HG03558 (cell line): ENCODE data around the gene CHST1.

Experiments used
- ATAC-seq: cut with Tn5 transposase; IDR thresholded peaks from one replicate; pipeline ENCODE4 v1.9.1; 2021; ENCODE audit warnings: moderate number of reproducible peaks; ENCODE audit not compliant: unreplicated experiment; ENCODE audit errors: extremely low read depth

CHST1 gene

DNA sequence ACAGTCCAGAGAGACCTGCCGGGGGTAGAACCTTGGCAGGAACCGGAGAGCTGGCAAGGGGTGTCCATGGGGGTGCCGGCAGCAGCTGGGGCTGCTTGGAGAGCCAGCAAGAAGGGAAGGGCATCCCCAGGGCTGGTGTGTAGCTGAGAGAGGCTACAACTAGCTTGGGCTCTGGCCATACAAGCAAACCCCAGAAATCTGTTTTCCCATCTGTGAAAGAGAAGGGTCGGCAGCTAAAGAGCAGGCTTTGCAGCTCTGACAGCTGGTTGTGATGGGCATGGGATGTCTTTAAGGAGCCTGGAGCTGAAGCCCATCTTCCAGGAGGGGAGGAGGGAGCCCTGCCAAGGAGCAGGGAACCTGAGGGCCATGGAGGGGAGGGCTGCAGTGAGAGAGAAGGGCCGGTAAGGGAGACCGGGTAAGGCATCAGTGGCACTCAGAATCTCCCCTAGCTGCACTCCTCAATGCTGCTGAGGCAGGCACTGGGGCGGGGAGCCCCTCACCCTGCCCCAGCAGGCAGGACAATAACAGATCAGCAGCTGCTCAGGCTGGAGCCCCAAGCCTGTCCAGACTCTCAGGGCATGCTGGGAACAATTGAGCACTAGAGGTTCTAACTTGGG is 3.9 kb downstream of the CHST1 start:
- no peak for ATAC-seq

DNA sequence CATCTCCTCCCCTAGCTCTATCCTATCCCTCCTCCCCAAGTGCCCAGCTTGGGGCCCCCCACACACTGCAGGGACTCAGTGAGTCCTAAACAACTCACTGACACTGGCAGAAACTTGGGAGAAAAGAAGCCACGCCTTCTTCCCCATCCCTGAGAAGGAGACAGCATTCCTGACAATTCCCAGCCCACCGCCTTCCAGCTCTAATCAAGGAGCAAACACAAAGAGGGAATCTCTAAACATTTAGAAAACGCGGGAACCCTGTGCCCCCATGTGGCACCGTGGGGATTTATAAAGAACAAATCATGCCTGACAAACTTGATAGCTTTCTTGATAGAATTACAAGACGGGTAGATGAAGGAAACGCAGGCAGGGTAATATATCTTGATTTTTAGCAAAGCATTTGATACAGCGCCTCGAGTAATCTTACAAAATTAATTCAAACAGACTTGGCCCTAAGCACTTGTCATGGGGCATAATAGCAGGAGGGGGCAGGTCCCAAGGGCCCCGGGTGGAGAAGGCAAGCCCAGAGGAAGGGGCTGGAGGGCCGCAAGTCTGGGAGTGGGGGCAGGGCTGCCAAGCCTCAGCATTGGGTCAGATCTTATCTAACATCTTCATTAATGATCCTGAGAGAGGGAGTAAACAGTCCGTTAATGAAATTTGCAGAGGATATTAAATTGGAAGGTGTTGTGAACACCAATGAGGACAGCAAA is 4.5 kb downstream of the CHST1 start:
- ATAC-seq, result no peak

DNA sequence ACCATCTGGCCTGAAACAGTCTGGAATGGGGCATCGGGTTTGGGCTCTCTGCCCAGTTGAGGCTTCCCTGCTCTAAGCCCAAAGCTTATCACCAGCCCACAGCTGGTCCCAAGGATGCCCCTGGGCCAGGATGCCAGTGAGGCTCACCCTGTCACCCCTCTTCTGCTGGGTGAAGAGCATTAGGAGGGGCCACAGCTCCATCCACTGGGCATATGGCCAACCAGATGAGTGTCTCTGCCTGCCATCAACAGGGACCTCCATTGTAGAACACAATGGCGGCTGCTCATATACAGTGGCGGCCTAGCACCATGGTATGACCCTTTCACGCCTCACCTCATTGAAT is 5.6 kb downstream of the CHST1 start:
- no peak for ATAC-seq

DNA sequence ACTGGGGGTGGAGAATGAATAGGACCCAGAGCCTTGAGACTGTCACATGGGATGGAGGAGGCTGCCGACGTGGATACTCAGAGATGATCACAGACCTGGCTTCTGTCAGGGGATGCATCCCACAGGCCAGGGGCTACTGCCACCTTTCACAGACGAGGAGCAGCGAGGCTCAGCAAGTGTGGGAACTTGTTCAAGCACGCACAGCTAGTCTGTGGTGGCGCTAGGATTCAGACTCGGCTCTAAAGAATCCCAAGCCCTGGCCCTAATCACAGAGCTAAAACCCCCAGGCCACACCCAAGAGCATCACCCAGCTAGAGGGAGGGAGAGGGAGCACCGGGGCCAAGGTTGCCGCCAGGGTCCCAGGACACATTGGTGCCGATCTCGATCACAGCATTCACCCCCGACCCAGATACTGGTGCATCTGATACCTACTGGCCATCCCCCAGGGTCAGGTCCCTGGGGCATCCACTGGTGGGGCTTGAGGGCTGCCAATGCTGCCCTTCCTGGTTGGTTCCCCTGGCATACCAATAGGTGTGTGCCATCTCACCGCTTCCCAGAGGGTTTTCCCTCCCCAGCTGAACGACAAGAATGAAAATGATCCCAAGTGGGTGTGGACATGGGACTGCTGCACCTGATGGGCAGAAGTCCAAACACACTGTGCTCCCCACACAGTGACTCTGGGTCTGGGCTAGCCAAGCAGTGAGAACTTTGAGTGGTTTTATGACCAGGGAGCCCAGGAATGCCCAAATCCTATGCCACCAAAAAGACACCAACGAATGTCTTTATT is 6.2 kb downstream of the CHST1 start:
- ATAC-seq, result no peak

DNA sequence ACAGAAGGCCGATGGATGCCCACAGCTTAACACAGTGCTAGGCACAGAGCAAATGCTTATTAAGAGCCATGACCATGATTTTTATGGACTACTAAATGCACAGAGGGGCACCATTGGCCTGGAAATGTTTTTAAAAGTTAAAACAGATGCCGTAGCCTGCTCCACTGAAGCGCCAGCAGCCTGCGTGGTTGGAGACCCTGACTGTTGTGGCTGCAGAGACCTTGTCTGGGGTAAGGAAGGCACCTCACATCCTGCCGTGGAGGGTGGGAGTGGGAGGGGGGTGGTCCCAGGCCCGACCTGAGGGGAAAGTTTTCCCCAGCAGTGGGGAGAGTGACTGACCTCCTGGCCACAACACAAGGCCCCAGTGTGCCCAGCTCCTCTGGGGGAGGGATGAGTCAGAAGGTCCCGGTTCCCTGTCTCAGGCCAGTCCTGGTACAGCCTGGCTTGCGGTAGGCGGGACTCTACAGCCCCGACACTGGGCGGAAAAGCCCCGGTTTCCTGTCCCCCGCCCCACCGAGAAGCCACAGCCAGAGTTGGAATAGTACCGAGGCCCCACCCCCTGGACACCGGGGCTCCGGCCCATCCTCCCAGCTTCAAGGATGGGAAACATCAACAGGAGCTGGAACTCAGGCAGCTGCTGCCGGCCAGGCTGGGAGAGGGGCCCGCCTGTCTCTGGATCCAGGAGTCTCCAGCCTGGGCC is 7.0 kb downstream of the CHST1 start:
- ATAC-seq, result no peak

DNA sequence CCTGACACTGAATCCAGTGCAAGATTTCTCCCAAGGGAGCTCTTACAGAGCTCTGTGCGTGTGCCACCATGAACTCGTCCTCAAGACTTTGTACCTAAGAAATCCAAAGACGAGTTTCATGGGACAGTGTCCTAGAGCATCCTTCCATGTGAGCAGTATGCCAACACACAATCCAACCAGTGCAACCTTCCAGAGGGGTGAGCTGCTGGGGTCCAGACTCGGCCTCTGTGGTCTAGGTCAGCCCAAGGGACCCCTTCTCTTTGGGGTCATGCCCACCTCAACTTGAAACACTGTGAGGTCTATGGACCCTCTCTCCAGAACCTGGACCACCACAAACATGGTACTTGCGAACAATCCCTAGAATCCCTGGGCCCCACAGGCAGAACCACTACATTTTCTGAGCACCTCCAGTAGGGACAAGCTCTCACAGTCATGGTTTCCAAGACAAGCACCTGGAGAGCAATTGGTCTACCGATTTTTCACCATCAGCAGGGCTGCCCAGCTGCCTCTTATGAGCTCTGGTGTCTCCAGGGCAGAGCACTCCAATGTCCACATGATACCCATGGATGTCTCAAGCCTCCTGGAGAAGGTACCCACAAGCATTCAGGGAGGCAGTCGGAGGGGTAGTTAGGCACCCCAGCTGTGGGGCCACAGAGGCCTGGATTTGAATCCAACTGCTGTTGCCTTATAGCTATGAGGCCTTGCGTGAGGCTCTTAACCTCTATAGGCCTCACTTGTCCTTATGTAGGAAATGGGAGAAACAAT is 7.7 kb downstream of the CHST1 start:
- no peak for ATAC-seq

DNA sequence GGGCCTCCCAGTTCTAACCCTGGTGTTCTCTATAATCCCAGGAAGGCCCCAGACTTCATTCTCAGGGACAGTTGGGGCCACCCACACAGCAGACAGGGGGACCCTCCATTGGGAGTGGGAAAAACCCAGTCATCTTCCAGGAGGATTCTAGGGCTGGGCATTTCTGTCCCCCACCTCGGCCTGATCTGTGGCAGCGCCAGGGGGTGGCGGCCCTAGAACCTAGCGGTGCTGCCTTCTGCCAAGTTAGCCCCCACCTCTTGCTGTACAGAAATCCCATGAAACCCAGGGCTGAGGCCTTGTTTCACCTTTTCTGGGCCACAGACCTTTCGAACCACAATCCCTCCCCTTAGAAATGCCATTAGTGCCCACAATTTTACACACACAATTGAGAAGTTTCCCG is 9.6 kb downstream of the CHST1 start:
- no peak for ATAC-seq

DNA sequence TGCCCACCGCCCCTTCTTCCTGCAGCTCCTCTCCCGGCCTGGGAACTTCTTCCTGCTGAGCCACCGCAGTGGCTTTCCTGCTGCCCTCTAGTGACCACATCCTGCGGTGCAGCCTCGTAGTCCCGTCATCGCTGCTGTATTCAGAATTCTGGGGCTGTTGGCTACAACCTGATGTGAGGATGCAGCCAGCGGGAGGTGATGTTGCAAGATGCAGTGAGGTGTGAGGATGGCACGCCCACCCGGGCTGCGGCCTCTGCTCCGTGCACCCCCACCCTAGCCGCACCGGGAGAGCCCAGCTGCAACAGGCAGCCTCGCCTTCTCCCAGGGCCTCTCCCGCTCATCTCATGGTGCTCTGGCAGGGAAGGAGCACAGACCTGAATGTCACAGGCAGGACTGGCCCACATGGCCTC is 10.1 kb downstream of the CHST1 start:
- no peak for ATAC-seq

DNA sequence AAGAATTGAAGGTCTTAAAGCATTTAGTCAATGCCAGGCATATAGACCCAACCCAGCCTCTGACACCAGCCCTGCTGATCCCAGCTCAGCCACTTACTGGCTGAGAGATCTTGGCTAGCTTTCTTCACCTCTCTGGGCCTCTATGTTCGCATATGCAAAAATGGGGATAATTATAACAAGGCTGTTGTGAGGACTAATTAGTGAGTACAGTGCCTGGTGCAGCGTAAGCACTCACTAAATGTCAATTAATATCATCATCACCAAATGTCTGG is 10.5 kb downstream of the CHST1 start:
- ATAC-seq, result no peak

DNA sequence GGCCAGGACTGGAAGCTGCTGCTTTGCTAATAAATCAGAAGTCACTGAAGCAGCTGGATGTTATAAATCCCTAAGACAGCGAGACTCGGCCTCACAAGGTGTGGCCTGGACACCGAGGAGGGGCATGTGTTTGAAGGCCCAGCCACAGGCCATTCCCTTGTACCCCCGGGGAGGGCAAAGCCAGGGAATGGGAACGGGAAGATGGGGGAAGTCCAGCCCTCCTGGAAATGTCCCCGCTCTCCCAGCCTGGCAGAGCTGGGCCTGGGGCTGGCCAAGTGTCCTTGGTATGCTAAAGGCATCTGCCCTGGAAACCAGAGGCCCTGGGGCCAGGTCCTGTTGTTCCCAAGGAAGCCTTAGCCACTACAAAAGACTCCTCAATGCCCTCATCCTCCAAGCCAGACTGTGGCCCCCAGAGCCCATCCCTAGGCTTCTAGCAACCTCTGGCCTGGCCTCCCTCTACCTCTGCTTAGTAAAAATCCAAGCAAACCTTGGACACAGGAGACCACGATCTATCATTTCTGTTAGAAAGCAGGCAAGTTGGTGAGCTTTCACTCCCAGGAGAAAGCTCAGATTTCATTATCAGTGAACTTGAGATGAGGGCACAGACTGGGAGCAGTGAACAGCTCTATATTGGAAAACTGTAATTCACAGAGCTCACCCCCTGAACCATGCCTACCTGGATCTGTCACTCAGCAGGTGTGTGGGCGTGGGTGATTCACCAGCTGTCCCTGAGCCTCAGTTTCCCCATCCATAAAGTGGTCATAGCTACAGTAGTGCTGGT is 11.0 kb downstream of the CHST1 start:
- ATAC-seq, result no peak

DNA sequence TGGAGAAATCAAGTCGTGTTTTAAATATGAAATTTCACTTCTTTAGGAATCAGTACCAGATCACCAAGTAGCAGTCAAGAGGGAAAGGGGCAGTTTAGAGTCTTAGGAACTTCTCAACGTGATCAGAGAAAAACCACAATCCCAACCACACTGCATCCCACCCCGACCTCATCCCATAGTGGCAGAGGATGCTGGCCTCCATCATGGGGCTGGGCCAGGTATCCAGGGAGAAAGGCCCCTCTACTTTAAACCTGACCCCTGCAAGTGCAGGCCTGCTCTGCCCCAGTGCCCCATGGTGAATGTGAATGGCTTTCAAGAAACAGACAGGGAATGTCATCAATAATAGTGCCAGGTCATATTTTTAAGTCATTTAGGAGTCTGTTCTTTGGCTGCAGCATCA is 12.1 kb downstream of the CHST1 start:
- no peak for ATAC-seq

DNA sequence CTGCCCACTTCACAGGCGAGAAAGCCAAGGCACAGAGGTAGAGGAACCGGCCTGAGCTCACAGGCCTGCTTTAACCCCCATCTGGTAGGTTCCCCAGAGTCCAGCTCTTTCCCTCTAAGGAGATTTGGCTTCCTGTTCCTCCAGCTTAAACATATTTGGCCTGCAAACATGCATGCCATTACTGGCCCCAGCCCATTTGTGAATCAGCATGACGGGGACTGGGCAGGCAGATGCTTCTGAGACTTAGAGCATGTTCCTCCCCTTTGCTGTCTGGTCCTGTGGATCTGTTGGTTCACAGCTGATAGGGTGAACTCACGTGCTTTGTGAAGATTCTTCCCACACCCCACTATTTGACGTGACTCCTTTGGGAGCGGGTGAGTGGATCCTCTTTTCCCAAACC is 12.6 kb downstream of the CHST1 start:
- no peak for ATAC-seq

DNA sequence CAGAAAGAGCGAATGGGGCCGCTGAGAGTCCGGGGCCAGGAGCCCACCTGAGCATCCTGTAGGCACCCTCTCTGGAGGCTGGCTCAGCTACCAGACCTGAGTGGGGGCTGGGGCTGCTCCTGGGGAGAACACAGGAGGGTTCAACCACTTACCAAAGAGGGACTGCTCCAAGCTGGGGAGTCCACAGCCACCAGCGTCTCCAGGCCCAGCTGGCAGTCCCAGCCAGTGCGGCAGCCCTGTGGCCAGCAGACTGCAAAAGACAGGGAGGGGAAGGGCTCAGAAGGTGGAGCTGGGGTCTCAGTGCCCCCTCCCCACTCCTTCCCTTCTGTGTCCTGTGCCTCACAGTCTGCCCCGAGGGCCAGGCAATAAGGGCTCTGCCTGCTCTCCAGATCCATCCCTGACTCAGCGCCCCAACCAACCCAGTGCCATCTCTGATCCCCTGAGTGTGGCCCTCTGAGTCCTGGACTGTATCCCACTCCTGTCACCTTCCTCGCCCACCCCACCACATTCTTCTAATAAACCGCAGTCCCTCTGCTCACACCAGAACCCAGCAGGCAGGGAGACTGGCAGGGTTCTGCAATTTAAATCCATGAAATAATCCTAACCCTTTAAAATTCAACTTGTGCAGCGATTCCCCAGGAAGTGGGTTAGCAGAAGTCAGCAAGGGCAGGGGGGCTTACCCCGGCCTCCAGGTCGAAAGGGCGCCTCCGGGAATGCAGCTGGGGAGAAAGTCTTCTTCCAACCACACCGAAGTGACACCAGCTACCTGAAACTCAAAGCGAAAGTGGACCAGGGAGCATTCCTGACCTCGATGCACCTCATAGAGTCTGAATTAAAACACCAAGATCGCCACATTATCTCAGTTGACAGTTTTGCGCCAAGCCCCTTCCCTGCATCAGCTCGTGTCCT is 13.3 kb downstream of the CHST1 start:
- ATAC-seq, result no peak

DNA sequence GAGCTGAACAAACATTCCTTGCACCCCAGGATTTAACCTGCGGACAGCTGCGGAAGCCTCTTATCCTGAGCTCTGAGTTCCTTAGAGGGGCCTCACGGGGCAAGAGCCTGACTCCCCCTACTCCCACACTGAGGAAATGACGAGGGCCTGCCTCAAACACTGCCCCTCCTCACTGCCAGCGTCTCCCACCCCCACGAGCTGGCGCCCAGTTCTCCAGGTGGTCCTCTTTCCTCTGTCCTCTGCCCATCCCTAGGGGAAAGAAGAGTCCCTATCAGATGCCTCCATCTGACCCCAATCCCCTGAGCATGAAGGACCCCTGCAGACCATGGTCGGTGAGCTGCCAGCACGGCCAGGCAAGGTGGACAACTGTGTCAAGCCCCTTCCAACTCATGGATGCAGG is 14.3 kb downstream of the CHST1 start:
- no peak for ATAC-seq

DNA sequence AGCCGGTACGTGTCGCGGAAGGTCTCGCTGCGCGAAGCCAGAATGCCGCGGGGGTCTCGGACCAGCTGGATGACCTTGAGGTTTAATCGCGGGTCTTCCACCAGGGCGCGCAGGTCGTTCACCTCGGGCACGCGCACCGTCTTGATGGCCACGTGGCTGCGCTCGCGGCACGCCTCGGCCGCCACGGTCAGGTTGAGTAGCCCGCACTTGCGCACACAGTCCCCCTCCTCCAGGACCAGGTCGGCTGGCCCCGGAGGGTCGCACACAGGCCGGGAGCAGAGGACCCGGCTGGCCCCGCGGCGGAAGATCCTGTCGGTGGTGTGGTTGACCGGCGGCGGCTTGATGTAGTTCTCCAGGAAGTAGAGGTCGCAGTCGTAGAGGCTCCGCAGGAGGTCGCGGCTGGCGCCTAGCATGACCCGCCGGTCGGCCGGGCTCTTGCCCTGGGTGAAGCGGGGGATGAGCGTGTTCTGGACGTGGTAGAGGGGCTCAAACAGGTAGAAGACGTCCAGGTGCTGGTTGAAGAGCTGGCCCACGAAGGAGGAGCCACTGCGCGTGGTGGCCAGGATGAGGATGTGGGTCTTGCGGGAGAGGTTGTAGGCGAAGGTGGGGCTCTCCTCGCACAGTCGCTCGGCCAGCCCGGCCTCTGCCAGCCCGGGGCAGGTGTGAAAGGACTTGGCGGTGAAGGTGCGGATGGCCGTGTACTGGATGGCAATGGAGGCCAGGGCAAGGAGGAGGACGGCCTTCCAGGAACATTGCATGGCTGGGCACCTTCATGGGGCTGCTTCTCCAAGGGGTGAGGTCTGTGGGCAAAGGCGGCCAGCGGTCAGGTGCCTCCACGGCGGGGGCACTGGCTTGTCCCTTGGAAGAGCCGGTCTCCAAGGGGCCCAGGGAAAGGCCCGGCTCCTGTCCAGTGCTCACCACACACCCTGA is 15.0 kb downstream of the CHST1 start:
- ATAC-seq, result no peak

DNA sequence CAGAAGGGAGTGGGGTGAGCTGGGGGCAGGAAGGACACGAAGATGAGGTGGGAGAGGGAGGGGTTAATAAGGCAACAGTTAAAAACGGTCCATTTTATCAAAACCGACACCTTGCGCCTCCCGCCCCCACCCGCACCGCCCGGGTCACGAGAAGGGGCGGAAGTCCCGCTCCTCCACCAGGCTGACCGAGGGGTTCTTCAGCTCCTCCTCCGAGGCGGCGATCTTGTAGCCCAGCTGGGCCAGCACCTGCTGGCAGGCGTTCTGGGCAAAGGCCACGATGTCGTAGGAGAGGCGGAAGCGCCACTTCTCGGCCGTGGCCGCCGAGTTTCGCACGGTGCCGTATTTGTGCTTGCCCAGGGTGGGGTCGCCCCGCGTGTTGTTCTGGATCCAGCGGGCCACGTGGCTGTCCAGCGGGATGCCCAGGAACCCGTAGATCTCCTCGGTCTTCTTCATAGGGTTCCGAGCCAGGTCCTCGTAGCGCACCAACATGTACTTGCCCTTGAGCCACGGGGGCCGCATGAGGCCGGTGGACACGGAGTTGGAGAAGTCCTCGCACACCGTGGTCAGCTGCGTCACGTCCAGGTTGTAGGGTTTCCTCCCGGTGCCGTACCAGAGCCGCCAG is 15.8 kb downstream of the CHST1 start:
- no peak for ATAC-seq

DNA sequence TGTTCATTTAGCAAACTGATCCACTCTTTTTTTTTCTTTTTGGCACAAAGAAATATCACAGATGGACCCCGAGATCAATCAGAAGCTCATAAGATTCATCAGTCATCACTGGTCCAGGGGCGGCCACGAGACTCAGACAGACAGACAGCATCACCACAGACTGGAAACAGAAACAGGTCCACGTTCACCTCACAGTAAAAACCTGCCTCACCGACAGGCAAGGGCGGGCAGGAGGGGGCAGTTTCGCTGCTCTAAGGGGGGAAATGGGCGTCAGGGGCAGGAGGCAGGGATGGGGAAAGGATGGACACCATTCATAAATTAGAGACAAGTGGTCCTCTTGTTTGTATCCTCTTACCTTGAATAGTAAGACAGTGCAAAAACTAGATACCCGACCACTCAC is 16.5 kb downstream of the CHST1 start:
- no peak for ATAC-seq
